B cell (primary cell): ENCODE measurements around the gene C3. TPM values are rescaled to one million over a fixed set of nuclear protein-coding genes. Genes with fewer than 3 reads are reported as not detected.
A peak's percentile ranks its signal among the peaks of the same experiment; 100 is the strongest.

Experiments
- ATAC-seq: fragments of 200-7000 bp; cut with Tn5 transposase; one replicate; pipeline ENCODE4 v1.10.0; 2021; ENCODE audit warnings: low read depth, mild to moderate bottlenecking, moderate number of reproducible peaks, moderate library complexity
- CTCF ChIA-PET: fragments of 350-600 bp; sonication (Branson Sonifier 250); formaldehyde crosslinking; loops from one replicate; lab custom pipeline; 2021; ENCODE audit warnings: antibody characterized with exemption, inconsistent platforms; lab: Charles Lee
- POLR2A ChIA-PET: fragments of 350-600 bp; sonication (Branson Sonifier 250); formaldehyde crosslinking; loops from one replicate; lab custom pipeline; 2021; ENCODE audit warnings: antibody characterized with exemption; lab: Charles Lee
- DNase-seq: peaks from one replicate; pipeline ENCODE4 v3.0.0; 2013
- H2AFZ ChIP-seq: 2 replicates; pipeline ENCODE4 v1.6.1; 2012; ENCODE audit warnings: mild to moderate bottlenecking, low read depth, low read length; ENCODE audit not compliant: insufficient read depth, poor library complexity, severe bottlenecking
- H3K27ac ChIP-seq, 2 donors: 1 replicate in 1 of 2; 2 replicates in 1 of 2; pipeline ENCODE4 v1.5.1; 2012 to 2013; ENCODE audit warnings: low read length in 2 of 2, mild to moderate bottlenecking in 2 of 2, moderate library complexity in 1 of 2
- H3K27me3 ChIP-seq, 4 experiments: fragments of 200-600 bp in 1 of 4; sonication (generic) in 1 of 4; replicated peaks in 1 of 4; 1 replicate in 2 of 4; 2 replicates in 2 of 4; pipeline versions ENCODE4 v1.6.1 to v1.7.0; 2013 to 2016; ENCODE audit warnings: low read length in 3 of 4, mild to moderate bottlenecking in 2 of 4, mixed read lengths in 1 of 4, moderate library complexity in 1 of 4; ENCODE audit not compliant: insufficient read depth in 4 of 4, control insufficient read depth in 3 of 4; ENCODE audit errors: control extremely low read depth in 1 of 4
- H3K36me3 ChIP-seq, 2 experiments: replicated peaks in 1 of 2; 1 replicate in 1 of 2; 2 replicates in 1 of 2; pipeline versions ENCODE4 v1.6.1 to v1.7.1; 2013; ENCODE audit warnings: low read length in 1 of 2; ENCODE audit not compliant: insufficient read depth in 2 of 2, control insufficient read depth in 1 of 2; ENCODE audit errors: control extremely low read depth in 1 of 2, extremely low read depth in 1 of 2
- H3K4me1 ChIP-seq, 2 donors: fragments of 200-600 bp in 1 of 2; sonication (generic) in 1 of 2; 1 replicate in 1 of 2; 2 replicates in 1 of 2; pipeline versions ENCODE4 v1.5.1 to v1.6.1; 2013 to 2017; ENCODE audit warnings: low read length in 2 of 2; ENCODE audit not compliant: control insufficient read depth in 2 of 2, insufficient read depth in 2 of 2
- H3K4me2 ChIP-seq: replicated peaks from 2 replicates; pipeline ENCODE3; 2012; ENCODE audit warnings: mild to moderate bottlenecking, low read depth, low read length; ENCODE audit not compliant: poor library complexity, severe bottlenecking
- H3K4me3 ChIP-seq, 5 experiments: fragments of 200-600 bp in 1 of 5; sonication (generic) in 1 of 5; 1 replicate in 3 of 5; 2 replicates in 2 of 5; pipeline versions ENCODE4 v1.5.1 to v1.7.0; 2011 to 2016; ENCODE audit warnings: low read length in 4 of 5, mild to moderate bottlenecking in 4 of 5, low read depth in 2 of 5, control low read depth in 1 of 5, moderate library complexity in 1 of 5; ENCODE audit not compliant: insufficient read depth in 1 of 5; ENCODE audit errors: control extremely low read depth in 1 of 5, extremely low read depth in 1 of 5
- H3K79me2 ChIP-seq: fragments of 200-600 bp; sonication (generic); one replicate; pipeline ENCODE4 v1.6.0; 2016; ENCODE audit warnings: low read length; ENCODE audit not compliant: control insufficient read depth, insufficient read depth
- H3K9ac ChIP-seq: fragments of 200-600 bp; sonication (generic); 2 replicates; pipeline ENCODE4 v1.6.1; 2017; ENCODE audit warnings: mild to moderate bottlenecking, low read length, moderate library complexity
- H3K9me3 ChIP-seq, 3 donors: one replicate each; pipeline versions ENCODE4 v1.6.1 to v1.7.1; 2013; ENCODE audit warnings: low read length in 2 of 3; ENCODE audit not compliant: control insufficient read depth in 2 of 3, insufficient read depth in 1 of 3; ENCODE audit errors: control extremely low read depth in 1 of 3
- H4K20me1 ChIP-seq: 2 replicates; pipeline ENCODE4 v1.6.0; 2012; ENCODE audit warnings: mild to moderate bottlenecking, low read length; ENCODE audit not compliant: insufficient read depth, control insufficient read depth, poor library complexity, severe bottlenecking
- H3K27ac Mint-ChIP-seq: one replicate; pipeline ENCODE4 v1.8.0; 2021; ENCODE audit warnings: mixed read lengths
- H3K27me3 Mint-ChIP-seq: one replicate; pipeline ENCODE4 v1.8.0; 2021; ENCODE audit warnings: mixed read lengths
- H3K4me1 Mint-ChIP-seq: one replicate; pipeline ENCODE4 v1.8.0; 2021; ENCODE audit warnings: mixed read lengths
- H3K4me3 Mint-ChIP-seq: one replicate; pipeline ENCODE4 v1.8.0; 2021; ENCODE audit warnings: mixed read lengths
- H3K9me3 Mint-ChIP-seq: one replicate; pipeline ENCODE4 v1.8.0; 2022; ENCODE audit warnings: mixed read lengths; ENCODE audit not compliant: insufficient read depth
- CTCF ChIP-seq: fragments of 200-600 bp; IDR thresholded peaks from one replicate; pipeline ENCODE4 v1.8.0; 2022; ENCODE audit warnings: antibody characterized with exemption, mild to moderate bottlenecking
- EZH2 ChIP-seq: IDR thresholded peaks from 2 replicates; pipeline ENCODE4 v1.6.1; 2012; ENCODE audit warnings: borderline replicate concordance, low read depth, mild to moderate bottlenecking, moderate library complexity, low read length; ENCODE audit not compliant: insufficient read depth, poor library complexity, severe bottlenecking
- WGBS: methylation state at CpG from one replicate; pipeline ENCODE4 v1.1.5; 2013; ENCODE audit warnings: missing lambda C conversion rate; ENCODE audit not compliant: insufficient coverage; 5-methylcytosine and 5-hydroxymethylcytosine counted together
- intact Hi-C: fragments of 100-400 bp; cut with micrococcal nuclease; formaldehyde crosslinking; loops from one replicate; pipeline ENCODE4 v1.10.0; 2022
- polyA plus RNA-seq: library from polyadenylated mRNA; depleted of rRNA; stranded (reverse); fragments of >200 nt; gene quantifications from 2 replicates; pipeline ENCODE4 v1.2.3, GENCODE V29; 2012
- total RNA-seq, 2 donors: library from RNA; stranded (reverse); fragments of 120-200 nt in 1 of 2; gene quantifications; 1 replicate in 1 of 2; 2 replicates in 1 of 2; pipeline versions ENCODE4 v1.2.3 to v1.2.4, GENCODE V29; 2013 to 2022

Gene C3
- total and polyA plus RNA-seq, 2 donors (not counting 1 experiment from before 2014, with no cell fraction given) = 0.01 to 0.47 TPM

- H3K79me2 ChIP-seq = peaks cover 4% of the 10 kb centered on the region
- intact Hi-C loops = loop anchor here (5.0 to 10.0 kb wide), 2 partner anchors 46 to 141 kb away; partner anchors contain the start of gene TNFSF14
- no peaks in the 10 kb centered on the region for H4K20me1 ChIP-seq
- no peaks in the 10 kb centered on the region for H3K27me3 ChIP-seq
- no peaks in the 10 kb centered on the region for H3K27me3 Mint-ChIP-seq
- H3K9me3 ChIP-seq = peaks cover 0 to 6% (median 0%) of the 10 kb centered on the region in 3 donors
- peaks cover 52% of the 10 kb centered on the region for H3K4me1 Mint-ChIP-seq
- H2AFZ ChIP-seq = no peak overlapping the region
- peak overlapping the region; percentile 29 for H3K4me3 Mint-ChIP-seq
- DNase-seq (peak; percentile 2), ATAC-seq (no peak)
- H3K9me3 Mint-ChIP-seq = peaks cover 3% of the 10 kb centered on the region
- peak overlapping the region; percentile 88 for H3K27ac Mint-ChIP-seq
- peak overlapping the region; percentile 68 for H3K4me2 ChIP-seq
- H3K36me3 ChIP-seq = no peaks in the 10 kb centered on the region
- TF ChIP-seq CTCF (no peak), EZH2 (no peak)
- peak overlapping the region; percentile 54 to 78 for H3K27ac ChIP-seq
- no peak overlapping the region for H3K9ac ChIP-seq
- ChIA-PET POLR2A (no interaction called here), CTCF (interaction anchor here (0.7 to 1.4 kb wide), 3 partner anchors 16 to 143 kb away, joined by 3 read pairs; no protein-coding TSS in a partner anchor)
- peaks cover 48 to 51% of the 10 kb centered on the region in 2 donors for H3K4me1 ChIP-seq
- no peak overlapping the region for H3K4me3 ChIP-seq
Measured at GRCh38 chr19:6721138-6721474, 656 bp upstream of the C3 start.

GRCh38 chr19:6719992-6720368 lies 470 bp downstream of the C3 start:
- Mint-ChIP-seq H3K4me3 (no peak overlapping the region), H3K27ac (peak overlapping the region; percentile 62), H3K4me1 (peaks cover 44% of the 10 kb centered on the region), H3K27me3 (no peaks in the 10 kb centered on the region), H3K9me3 (peaks cover 3% of the 10 kb centered on the region)
- intact Hi-C loops = loop anchor here (5.0 to 10.0 kb wide), 2 partner anchors 45 to 142 kb away; partner anchors contain the start of gene TNFSF14
- no peak overlapping the region for H3K27ac ChIP-seq
- H3K27me3 ChIP-seq = no peaks in the 10 kb centered on the region
- POLR2A ChIA-PET = no interaction called here
- no peaks in the 10 kb centered on the region for H3K36me3 ChIP-seq
- DNase-seq (no peak), ATAC-seq (no peak)
- no peak overlapping the region for H2AFZ ChIP-seq
- CTCF ChIA-PET = interaction anchor here (1.4 kb wide), 1 partner anchor 19 kb away, joined by 3 read pairs; no protein-coding TSS in a partner anchor
- H3K4me1 ChIP-seq = peaks cover 42 to 45% of the 10 kb centered on the region in 2 donors
- no peak overlapping the region for H3K9ac ChIP-seq
- no peak overlapping the region for H3K4me2 ChIP-seq
- H3K9me3 ChIP-seq = peaks cover 0 to 3% (median 0%) of the 10 kb centered on the region in 3 donors
- no peak overlapping the region for H3K4me3 ChIP-seq
- H3K79me2 ChIP-seq = peaks cover 4% of the 10 kb centered on the region
- WGBS = 100% methylated on average over 3 of the region's 3 CpGs
- H4K20me1 ChIP-seq = no peaks in the 10 kb centered on the region
- no peak for TF ChIP-seq EZH2
- no peak for TF ChIP-seq CTCF
